RWPE1 (cell line): ENCODE results near the gene AHCY.
A peak's percentile ranks its signal among the peaks of the same experiment; 100 is the strongest.
"Not testable (repeated sequence)": the region's sequence is repeated elsewhere in the genome, so short reads cannot be mapped to it uniquely, and the experiment has no call there.

Experiments used
- CTCF ChIA-PET: fragments of 350-600 bp; sonication (Branson Sonifier 250); formaldehyde crosslinking; extraction: SDS; loops from one replicate; lab custom pipeline; 2021; lab: Yijun Ruan, JAX
- POLR2A ChIA-PET: fragments of 400-600 bp; formaldehyde crosslinking; extraction: SDS; loops from one replicate; lab custom pipeline; 2020; ENCODE audit warnings: antibody characterized with exemption; ENCODE audit not compliant: low non-redundant PET; lab: Yijun Ruan, JAX
- DNase-seq: peaks from one replicate; pipeline ENCODE4 v3.0.0; 2012; ENCODE audit warnings: low spot score
- H3K27ac ChIP-seq: fragments of 450-650 bp; 2 replicates; pipeline ENCODE4 v1.5.1; 2017
- TF ChIP-seq, protein P1 (sequence below): fragments of 450-650 bp; conservative IDR thresholded peaks from 2 replicates; pipeline ENCODE4 v1.5.1; 2017; ENCODE audit warnings: low read depth, mild to moderate bottlenecking

Gene AHCY

DNA sequence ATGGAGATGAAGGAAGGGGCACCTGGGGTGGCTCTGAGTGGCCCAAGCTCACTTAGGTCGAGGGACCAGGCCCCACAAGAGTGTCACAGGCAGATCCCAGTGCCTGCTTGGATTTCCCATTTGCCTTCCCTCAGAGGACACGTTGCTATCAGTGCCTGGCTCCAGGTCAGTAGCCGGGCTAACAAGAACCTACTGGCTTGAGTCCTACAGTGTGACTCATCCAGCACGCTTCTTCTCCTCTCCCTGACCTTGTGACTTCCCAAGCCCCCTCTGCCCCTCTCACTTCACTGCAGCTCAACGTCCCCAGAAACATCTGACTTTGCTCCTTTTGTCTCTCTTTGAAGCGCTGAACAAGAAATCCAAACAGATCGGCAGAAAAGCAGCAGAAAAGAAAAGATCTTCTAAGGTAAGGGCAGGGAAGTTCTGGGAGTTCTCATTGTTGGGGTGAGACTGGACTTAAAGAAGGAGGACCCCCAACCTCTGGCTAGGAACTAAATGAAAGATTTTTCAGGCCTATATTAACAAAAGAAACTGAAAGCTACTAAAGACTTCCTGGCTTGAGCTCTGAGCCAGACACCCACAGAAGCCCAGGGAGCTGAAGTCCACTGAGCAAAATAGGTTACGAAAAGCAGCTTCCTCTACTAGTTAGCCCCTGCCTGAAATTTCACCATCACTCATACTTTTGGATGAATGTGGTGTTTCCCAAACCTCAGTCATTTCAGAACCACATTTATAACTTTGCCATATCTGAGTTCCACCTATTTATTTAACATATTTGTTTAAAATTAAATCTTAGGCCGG, 40.5 kb downstream of the AHCY start:
- ChIA-PET CTCF (interaction anchor here (1.2 kb wide), 1 partner anchor 72 kb away, joined by 7 read pairs; no protein-coding TSS in a partner anchor), POLR2A (interaction anchor here (0.7 kb wide), 1 partner anchor 443 kb away, joined by 5 read pairs; no protein-coding TSS in a partner anchor)
- TF ChIP-seq, protein P1, sequence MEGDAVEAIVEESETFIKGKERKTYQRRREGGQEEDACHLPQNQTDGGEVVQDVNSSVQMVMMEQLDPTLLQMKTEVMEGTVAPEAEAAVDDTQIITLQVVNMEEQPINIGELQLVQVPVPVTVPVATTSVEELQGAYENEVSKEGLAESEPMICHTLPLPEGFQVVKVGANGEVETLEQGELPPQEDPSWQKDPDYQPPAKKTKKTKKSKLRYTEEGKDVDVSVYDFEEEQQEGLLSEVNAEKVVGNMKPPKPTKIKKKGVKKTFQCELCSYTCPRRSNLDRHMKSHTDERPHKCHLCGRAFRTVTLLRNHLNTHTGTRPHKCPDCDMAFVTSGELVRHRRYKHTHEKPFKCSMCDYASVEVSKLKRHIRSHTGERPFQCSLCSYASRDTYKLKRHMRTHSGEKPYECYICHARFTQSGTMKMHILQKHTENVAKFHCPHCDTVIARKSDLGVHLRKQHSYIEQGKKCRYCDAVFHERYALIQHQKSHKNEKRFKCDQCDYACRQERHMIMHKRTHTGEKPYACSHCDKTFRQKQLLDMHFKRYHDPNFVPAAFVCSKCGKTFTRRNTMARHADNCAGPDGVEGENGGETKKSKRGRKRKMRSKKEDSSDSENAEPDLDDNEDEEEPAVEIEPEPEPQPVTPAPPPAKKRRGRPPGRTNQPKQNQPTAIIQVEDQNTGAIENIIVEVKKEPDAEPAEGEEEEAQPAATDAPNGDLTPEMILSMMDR, result no peak
- H3K27ac ChIP-seq, result 0 out of 2 replicates have a peak overlapping the region, but pooled peaks have one; percentile 13
- no peak for DNase-seq

DNA sequence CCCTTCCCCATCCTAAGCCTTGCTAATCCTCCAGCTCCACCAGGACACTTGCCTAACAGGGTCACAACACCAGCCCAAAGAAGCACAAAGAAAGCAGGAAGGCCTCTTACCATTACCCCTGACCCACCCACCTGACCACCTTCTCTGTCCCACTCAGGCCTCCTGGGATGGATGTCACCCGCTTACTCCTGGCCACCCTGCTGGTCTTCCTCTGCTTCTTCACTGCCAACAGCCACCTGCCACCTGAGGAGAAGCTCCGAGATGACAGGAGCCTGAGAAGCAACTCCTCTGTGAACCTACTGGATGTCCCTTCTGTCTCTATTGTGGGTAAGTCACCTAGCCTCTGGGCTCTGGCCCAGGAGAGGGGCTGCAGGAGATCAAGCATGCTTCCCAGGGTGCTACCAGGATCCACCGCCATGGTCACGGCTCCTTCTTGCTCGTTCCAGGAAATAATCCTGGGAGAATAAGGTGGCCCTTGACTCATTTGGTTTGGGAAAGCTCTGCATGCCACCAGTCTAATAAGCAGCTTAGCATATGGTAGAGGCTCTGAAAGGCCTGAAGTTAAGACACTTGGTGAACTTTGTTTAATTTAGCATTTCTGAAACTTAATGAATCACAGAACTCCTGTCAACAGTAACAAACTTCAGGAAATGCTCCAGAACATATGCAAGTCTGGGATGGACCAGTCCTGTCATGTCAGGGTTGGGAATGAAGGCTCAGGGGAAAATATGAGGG, 42.8 kb downstream of the AHCY start:
- ChIA-PET CTCF (interaction anchor here (0.6 kb wide), 1 partner anchor 39 kb away, joined by 3 read pairs; no protein-coding TSS in a partner anchor), POLR2A (no interaction called here)
- DNase-seq, result no peak
- TF ChIP-seq, protein P1, result no peak
- H3K27ac ChIP-seq, result no peak overlapping the region

DNA sequence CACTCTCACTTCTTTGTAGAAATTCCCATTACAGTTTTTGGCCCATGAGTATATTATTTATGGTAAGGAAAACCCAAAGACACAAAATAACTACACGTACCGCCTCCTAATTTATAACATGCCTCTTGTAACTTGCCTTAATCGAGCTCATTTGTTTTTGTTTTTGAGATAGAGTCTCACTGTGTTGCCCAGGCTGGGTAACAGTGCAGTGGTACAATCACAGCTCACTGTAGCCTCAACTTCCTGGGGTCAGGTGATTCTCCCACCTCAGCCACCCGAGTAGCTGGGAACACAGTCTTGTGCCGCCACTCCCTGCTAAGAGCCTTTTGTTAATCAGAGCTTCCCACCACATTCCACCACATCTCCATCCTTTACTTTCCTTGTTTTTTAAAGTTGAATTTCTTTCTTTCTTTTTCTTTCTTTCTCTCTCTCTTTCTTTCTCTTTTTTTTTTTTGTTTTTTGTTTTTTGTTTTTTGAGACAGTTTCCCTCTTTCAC, 46.5 kb downstream of the AHCY start:
- TF ChIP-seq, protein P1, result no peak
- POLR2A ChIA-PET, result interaction anchor here (0.6 kb wide), 1 partner anchor 60 kb away, joined by 3 read pairs; no protein-coding TSS in a partner anchor
- no peak for DNase-seq
- no peak overlapping the region for H3K27ac ChIP-seq
- CTCF ChIA-PET, result interaction anchor here (0.5 to 1.1 kb wide), 9 partner anchors 11 to 482 kb away, joined by 3 to 5 read pairs (median 4); no protein-coding TSS in a partner anchor

DNA sequence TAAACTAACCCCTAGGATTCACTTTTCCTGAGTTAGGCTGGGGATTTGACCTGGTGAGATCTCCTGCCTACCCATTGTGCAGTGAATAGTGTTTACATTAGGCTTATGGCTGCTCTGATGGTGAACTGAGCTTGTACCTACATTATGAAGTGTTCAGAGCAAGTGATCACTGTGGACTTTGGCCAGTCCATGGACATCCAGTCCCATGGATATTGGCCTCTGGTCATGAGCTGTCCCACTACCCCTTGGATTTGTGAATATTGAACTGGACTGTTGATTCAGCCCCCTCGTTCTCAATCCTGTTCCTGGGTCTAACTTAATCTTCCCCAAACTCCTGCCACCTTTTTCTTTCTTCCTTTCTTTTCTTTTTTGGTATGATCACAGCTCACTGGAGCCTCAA, 48.2 kb downstream of the AHCY start:
- H3K27ac ChIP-seq, result no peak overlapping the region
- ChIA-PET POLR2A (no interaction called here), CTCF (interaction anchor here (0.5 to 1.2 kb wide), 23 partner anchors 11 to 640 kb away, joined by 3 to 8 read pairs (median 4); no protein-coding TSS in a partner anchor)
- TF ChIP-seq, protein P1, result no peak
- DNase-seq, result no peak

DNA sequence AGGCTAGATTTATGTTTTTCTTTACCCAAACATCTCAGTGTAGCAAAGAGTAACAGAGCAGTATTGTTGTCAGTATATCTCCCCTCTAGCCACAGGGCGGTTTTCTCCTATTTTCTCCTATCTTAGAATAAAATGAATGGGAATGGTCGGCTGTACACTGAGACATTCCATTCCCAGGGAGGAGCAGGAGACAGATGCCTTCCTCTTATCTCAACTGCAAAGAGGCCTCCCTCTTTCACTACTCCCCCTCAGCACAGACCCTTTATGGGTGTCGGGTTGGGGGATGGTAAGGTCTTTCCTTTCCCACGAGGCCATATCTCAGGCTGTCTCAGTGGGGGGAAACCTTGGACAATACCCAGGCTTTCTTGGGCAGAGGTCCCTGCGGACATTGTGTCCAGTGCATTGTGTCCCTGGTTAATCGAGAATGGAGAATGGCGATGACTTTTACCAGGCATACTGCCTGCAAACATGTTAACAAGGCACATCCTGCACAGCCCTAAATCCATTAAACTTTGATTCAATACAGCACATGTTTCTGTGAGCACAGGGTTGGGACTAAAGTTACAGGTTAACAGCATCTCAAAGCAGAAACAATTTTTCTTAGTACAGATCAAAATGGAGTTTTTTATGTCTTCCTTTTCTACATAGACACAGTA, 50.6 kb downstream of the AHCY start:
- DNase-seq, H3K27ac ChIP-seq, CTCF ChIA-PET, POLR2A ChIA-PET: not testable (repeated sequence)

DNA sequence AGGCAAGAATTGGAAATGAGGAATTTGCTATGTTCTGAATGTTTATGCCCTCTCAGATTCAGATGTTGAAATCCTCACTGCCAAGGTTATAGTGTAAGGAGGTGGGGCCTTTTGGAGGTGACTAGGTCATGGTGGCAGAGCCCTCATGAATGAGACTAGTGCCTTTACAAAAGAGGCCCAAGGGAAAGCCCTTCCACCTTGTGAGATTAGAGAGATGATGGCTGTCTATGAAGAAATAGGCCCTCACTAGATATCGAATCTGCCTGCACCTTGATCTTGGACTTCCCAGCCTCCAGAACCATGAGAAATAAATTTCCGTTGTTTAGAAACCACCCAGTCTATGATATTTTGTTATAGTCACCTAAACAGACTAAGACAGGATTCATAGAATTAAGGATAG, 51.5 kb downstream of the AHCY start:
- no peak overlapping the region for H3K27ac ChIP-seq
- POLR2A ChIA-PET, result no interaction called here
- no peak for DNase-seq
- TF ChIP-seq, protein P1, result no peak
- CTCF ChIA-PET, result interaction anchor here (0.6 kb wide), 2 partner anchors 20 to 145 kb away, joined by 3 to 4 read pairs; no protein-coding TSS in a partner anchor
